ENCODE results near the gene C17orf113. TPM values are rescaled to one million over a fixed set of nuclear protein-coding genes. Genes with fewer than 3 reads are reported as not detected.

The C17orf113 gene
- total and polyA plus RNA-seq, 2 of the 13 experiments (the other 11 are each of a cell fraction or from before 2014, with no cell fraction given), result 0.87 to 1.1 TPM

DNA sequence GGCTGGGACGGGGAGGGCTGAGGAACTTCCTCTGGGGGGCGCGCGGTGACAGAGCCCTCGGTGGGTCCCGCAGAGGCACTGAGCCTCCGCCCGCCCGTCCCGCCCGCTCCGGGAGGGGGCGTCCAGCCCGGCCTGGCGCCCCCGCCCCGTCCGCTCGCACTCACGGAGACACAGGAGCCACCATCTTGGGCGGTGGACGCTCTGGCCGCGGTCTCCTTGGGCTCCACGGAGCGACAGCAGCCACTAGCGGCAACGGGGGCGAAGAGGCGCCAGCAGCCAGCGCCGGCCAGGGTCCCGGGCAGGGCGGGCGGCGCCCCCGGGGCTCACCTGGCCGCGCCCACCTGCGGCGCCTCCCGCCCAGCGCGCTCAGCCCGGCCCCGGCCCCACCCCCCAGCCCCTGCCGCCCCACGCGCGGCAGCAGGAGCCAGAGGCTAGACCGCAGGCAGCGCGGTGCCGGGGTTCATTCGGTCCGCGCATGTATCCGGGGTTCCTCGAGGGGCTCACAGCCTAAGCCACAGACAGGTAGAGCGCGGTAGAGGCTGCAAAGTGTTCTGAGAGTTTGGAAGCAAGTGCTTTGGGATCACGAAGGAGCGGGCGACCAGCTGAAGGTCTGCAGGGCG lies at the start of gene C17orf113 (continued):
- TF ChIP-seq KDM4B (CRISPR knock-in tag; IDR thresholded peaks at IDR 0.05) (peak; percentile 59; the same call in 1 of the 2 replicates), ZNF556 (CRISPR knock-in tag; IDR thresholded peaks at IDR 0.05; ENCODE audit: borderline replicate concordance) (peak; percentile 52; the same call in 1 of the 2 replicates), ZNF790 (CRISPR knock-in tag; IDR thresholded peaks at IDR 0.05; ENCODE audit: borderline replicate concordance) (no peak), SP1 (IDR thresholded peaks at IDR 0.05) (no peak), SP1 (CRISPR knock-in tag; IDR thresholded peaks at IDR 0.05) (peak; percentile 37; the same call in 1 of the 2 replicates), TAF1 (CRISPR knock-in tag; IDR thresholded peaks at IDR 0.05) (peak; percentile 76), ZFX (CRISPR knock-in tag; IDR thresholded peaks at IDR 0.05; ENCODE audit: low read depth) (peak; percentile 69), ZNF331 (CRISPR knock-in tag; IDR thresholded peaks at IDR 0.05) (peak; percentile 53), SCMH1 (CRISPR knock-in tag; IDR thresholded peaks at IDR 0.05; ENCODE audit: borderline replicate concordance) (no peak), TBX3 (IDR thresholded peaks at IDR 0.05; ENCODE audit: borderline replicate concordance) (no peak), MEIS1 (CRISPR knock-in tag; IDR thresholded peaks at IDR 0.05; ENCODE audit: borderline replicate concordance) (0 out of 2 replicates have a peak, but pooled peaks have one; percentile 64), SMAD9 (CRISPR knock-in tag; IDR thresholded peaks at IDR 0.05) (no peak), ZNF788 (CRISPR knock-in tag; IDR thresholded peaks at IDR 0.05; ENCODE audit: borderline replicate concordance) (peak; percentile 54), KLF16 (CRISPR knock-in tag; IDR thresholded peaks at IDR 0.05) (peak in 1 of 2 experiments; percentile 47; a peak in 1 of 4 replicates), THAP11 (CRISPR knock-in tag; IDR thresholded peaks at IDR 0.05) (peak; percentile 73), ZNF772 (CRISPR knock-in tag; IDR thresholded peaks at IDR 0.05) (peak; percentile 72; the same call in 1 of the 2 replicates)
- TF ChIP-seq, protein P1, sequence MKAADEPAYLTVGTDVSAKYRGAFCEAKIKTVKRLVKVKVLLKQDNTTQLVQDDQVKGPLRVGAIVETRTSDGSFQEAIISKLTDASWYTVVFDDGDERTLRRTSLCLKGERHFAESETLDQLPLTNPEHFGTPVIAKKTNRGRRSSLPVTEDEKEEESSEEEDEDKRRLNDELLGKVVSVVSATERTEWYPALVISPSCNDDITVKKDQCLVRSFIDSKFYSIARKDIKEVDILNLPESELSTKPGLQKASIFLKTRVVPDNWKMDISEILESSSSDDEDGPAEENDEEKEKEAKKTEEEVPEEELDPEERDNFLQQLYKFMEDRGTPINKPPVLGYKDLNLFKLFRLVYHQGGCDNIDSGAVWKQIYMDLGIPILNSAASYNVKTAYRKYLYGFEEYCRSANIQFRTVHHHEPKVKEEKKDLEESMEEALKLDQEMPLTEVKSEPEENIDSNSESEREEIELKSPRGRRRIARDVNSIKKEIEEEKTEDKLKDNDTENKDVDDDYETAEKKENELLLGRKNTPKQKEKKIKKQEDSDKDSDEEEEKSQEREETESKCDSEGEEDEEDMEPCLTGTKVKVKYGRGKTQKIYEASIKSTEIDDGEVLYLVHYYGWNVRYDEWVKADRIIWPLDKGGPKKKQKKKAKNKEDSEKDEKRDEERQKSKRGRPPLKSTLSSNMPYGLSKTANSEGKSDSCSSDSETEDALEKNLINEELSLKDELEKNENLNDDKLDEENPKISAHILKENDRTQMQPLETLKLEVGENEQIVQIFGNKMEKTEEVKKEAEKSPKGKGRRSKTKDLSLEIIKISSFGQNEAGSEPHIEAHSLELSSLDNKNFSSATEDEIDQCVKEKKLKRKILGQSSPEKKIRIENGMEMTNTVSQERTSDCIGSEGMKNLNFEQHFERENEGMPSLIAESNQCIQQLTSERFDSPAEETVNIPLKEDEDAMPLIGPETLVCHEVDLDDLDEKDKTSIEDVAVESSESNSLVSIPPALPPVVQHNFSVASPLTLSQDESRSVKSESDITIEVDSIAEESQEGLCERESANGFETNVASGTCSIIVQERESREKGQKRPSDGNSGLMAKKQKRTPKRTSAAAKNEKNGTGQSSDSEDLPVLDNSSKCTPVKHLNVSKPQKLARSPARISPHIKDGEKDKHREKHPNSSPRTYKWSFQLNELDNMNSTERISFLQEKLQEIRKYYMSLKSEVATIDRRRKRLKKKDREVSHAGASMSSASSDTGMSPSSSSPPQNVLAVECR (CRISPR knock-in tag; IDR thresholded peaks at IDR 0.05; ENCODE audit: borderline replicate concordance), result peak; percentile 55; the same call in 1 of the 2 replicates
- TF ChIP-seq, protein P2, sequence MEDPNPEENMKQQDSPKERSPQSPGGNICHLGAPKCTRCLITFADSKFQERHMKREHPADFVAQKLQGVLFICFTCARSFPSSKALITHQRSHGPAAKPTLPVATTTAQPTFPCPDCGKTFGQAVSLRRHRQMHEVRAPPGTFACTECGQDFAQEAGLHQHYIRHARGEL (CRISPR knock-in tag; IDR thresholded peaks at IDR 0.05), result no peak
- TF ChIP-seq, protein P3, sequence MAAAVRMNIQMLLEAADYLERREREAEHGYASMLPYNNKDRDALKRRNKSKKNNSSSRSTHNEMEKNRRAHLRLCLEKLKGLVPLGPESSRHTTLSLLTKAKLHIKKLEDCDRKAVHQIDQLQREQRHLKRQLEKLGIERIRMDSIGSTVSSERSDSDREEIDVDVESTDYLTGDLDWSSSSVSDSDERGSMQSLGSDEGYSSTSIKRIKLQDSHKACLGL (CRISPR knock-in tag; IDR thresholded peaks at IDR 0.05), result peak; percentile 45; the same call in 1 of the 2 replicates
- TF ChIP-seq, protein P4, sequence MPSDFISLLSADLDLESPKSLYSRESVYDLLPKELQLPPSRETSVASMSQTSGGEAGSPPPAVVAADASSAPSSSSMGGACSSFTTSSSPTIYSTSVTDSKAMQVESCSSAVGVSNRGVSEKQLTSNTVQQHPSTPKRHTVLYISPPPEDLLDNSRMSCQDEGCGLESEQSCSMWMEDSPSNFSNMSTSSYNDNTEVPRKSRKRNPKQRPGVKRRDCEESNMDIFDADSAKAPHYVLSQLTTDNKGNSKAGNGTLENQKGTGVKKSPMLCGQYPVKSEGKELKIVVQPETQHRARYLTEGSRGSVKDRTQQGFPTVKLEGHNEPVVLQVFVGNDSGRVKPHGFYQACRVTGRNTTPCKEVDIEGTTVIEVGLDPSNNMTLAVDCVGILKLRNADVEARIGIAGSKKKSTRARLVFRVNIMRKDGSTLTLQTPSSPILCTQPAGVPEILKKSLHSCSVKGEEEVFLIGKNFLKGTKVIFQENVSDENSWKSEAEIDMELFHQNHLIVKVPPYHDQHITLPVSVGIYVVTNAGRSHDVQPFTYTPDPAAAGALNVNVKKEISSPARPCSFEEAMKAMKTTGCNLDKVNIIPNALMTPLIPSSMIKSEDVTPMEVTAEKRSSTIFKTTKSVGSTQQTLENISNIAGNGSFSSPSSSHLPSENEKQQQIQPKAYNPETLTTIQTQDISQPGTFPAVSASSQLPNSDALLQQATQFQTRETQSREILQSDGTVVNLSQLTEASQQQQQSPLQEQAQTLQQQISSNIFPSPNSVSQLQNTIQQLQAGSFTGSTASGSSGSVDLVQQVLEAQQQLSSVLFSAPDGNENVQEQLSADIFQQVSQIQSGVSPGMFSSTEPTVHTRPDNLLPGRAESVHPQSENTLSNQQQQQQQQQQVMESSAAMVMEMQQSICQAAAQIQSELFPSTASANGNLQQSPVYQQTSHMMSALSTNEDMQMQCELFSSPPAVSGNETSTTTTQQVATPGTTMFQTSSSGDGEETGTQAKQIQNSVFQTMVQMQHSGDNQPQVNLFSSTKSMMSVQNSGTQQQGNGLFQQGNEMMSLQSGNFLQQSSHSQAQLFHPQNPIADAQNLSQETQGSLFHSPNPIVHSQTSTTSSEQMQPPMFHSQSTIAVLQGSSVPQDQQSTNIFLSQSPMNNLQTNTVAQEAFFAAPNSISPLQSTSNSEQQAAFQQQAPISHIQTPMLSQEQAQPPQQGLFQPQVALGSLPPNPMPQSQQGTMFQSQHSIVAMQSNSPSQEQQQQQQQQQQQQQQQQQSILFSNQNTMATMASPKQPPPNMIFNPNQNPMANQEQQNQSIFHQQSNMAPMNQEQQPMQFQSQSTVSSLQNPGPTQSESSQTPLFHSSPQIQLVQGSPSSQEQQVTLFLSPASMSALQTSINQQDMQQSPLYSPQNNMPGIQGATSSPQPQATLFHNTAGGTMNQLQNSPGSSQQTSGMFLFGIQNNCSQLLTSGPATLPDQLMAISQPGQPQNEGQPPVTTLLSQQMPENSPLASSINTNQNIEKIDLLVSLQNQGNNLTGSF (CRISPR knock-in tag; IDR thresholded peaks at IDR 0.05), result no peak

Data from HepG2 (cell line).